MV-4-11 (cell line): ENCODE data around the gene NECAB3.
"Not testable (repeated sequence)": the region's sequence is repeated elsewhere in the genome, so short reads cannot be mapped to it uniquely, and the experiment has no call there.

ENCODE experiments used
- DNase-seq: peaks from one replicate; lab custom pipeline; 2025; lab: John Stamatoyannopoulos, UW

NECAB3 gene

DNA sequence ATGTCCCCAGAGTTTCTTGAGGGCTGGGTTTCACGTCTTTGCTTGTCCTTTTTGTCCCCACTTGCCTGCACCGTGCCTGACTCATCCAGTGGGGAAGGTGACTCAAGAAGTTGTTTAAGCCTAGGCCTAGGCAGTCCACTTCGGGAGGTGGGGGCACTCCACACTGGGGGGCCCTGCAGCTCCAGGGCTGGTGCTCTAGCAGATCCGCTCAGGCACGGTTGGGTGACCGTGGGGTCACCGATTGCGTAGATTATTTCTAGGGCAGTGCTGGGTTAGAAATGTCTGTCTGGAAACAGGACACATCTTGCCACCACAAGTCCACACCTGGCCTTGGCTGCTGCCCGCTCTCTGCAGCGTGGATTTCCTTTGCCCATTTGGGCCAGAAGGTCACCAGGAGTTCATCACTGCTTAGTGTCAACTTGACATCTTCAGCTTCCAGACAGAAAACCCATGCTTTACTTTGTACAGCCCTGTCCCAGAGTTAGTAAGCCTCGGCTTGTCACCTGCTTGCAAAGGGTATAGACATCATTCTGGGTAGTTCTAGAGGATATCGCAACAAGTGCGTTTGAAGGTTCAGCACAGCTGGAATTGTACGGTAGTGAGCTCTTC is 25.7 kb downstream of the NECAB3 start:
- no peak for DNase-seq

DNA sequence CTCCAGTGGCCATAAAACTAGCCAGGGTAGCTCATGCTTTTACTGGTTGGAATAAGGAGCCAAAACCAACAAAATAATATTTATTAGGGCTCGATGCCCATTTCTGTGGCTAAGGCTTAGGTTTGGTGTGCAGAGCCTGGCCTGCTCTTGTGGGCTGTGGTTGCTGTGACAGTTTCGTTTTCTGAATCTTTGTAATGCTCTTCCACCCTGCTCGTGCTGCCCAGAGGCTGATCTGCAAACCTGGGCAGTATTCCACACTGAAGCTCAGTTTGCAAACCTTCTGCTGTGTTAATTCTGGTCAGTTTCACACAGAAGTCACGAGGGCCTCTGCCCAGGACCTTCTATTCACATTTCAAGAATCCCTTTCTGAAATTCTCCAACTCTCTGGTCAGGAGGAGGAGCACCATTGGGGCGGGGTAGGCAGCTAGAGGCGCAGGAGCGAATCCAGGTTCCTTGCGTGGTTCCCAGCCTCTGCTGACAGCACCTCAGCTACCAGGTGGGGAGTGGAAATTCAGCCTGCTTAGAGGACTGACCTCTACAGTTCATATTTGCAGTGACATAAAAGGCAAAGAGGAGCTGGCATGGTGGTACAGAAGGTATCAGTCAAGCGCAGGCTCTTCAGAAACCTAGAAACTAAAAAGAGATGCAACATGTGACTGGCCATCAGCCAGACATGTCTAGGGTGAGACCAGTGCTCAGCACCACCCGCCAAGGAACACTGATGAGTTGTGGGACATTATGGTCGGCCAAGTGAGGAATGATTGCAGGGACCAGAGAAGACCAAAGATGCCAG is 26.4 kb downstream of the NECAB3 start:
- peak; percentile 50 for DNase-seq

DNA sequence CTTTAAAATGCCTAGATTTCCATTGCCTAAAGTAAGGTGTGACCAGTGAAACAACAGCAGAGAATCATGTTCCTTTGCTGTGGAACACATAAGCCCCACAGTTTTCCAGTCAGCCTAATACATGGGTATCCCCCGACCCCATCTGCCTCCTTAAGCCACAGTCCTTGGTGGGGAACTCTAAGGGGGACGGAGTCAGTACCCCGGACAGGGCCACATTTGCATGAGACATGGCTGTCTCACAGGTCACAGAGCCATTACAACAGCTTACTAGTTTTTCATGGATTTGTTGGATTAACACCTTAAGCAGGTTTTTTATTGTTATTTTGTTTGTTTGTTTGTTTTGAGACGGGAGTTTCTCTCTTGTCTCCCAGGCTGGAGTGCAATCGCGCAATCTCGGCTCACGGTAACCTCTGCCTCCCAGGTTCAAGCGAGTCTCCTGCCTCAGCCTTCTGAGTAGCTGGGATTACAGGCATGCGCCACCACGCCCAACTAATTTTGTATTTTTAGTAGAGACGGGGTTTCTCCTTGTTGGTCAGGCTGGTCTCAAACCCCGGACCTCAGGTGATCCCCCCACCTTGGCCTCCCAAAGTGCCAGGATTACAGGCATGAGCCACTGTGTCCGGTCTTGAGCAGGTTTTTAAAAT is 27.1 kb downstream of the NECAB3 start:
- not testable (repeated sequence) for DNase-seq

DNA sequence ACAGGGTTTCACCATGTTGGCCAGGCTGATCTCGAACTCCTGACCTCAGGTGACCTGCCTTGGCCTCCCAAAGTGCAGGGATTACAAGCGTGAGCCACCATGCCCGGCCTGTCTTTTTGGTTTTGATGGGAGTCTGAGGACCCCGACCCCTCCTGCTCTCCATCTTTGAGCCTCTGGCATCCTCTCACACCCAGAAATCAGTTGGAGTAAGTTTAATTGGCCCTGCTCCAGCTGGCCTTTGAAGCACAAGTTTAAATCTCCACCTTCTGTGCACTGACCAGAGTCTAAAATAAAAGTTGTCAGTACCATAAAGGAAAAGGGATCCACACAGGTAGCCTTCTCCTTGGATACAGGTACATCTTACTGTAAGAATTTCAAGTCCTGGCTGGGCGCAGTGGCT is 28.0 kb downstream of the NECAB3 start:
- no peak for DNase-seq

DNA sequence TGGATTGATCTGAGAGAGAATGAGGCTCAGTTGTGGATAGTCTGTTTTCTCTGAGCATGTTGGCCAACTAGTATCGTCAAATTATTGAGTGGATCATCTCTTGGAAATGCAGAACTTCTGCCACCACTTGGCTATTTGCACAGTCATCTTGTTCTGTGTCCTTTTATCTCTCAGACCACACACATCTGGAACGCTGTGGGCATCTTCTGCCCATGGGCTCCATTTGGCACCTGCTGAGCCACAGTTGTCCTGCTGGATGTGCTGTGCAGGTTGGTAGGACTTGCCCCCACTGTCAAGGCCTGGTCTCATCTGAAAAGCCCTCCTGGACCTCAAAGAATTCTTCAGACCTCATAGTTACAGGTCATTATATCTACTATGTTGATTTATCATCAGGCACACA is 28.8 kb downstream of the NECAB3 start:
- DNase-seq, result no peak

DNA sequence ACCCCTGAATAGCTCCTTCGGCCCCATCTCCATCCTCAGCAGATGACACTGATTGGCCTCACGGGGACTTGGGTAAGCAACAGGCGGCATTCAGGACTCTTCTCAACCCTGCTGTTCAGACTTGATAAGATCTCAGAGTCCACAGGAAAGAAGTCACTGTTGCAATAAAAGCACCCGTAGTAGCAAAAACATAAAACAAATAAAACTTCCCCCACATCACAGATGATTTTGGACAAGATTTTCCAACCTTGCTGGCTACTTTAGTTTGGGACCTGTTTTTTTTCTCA is 29.2 kb downstream of the NECAB3 start:
- DNase-seq, result no peak

DNA sequence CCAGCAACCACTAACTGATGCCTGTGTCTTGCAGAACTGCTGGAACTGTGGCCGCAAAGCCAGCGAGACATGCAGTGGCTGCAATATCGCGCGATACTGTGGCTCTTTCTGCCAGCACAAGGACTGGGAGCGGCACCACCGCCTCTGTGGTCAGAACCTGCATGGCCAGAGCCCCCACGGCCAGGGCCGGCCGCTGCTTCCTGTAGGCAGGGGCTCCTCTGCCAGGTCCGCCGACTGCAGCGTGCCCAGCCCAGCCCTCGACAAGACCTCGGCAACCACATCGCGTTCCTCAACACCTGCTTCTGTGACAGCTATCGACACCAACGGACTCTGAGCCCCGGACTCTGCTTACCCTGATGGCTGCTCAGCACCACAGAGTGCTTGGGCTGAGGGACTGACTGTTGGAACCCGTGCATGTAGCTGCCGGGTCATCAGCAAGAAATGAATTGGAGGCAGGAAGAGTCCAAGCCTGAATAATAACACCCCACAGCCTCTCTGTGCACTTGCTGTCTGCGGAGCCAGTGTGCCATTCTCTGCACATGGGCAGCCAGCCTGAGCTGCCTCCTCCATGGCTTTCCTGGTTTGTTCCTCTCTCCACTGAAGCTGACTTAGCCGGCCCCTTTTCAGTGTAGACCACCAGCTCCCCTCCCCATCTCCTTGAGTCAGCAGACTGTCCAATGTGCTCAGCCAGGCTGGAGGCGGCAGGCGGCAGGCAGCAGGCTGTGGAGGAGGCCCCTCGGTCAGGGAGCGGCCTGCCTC is 29.7 kb downstream of the NECAB3 start:
- no peak for DNase-seq

DNA sequence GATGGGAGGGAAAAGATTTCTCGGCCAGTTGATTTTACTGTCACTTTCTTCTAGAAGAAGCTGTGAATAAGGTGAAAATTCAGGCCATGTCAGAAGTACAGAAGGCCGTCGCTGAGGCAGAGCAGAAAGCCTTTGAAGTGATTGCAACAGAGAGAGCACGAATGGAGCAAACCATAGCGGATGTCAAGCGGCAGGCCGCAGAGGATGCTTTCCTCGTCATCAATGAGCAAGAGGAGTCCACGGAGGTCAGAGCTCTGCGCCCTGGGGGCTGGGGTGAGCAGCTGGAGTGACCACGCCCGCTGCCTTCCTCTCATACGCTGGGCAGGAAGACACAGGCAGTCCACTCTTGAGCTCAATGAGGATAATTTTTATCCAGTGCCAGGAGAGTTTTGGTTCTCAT is 33.9 kb downstream of the NECAB3 start:
- peak; percentile 41 for DNase-seq

DNA sequence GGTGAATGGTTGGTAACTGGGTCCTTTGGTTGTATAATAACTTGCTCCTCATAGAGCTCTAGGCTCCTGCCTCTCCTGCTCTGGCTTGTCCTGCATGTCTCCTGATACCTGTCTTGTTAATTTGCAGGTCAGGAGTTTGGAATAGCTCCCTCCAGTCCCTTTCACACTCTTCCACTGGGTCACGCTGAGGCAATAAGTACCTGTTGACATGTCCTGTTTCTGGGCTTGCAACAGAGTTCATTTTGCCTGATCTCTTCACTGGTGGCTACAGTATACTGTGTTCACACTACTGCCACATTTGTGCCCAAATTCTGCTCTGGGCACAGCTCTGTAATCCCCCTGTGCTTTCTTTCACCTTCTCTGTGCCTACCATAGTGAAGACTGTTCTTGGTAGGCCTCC is 37.5 kb downstream of the NECAB3 start:
- DNase-seq, result no peak

DNA sequence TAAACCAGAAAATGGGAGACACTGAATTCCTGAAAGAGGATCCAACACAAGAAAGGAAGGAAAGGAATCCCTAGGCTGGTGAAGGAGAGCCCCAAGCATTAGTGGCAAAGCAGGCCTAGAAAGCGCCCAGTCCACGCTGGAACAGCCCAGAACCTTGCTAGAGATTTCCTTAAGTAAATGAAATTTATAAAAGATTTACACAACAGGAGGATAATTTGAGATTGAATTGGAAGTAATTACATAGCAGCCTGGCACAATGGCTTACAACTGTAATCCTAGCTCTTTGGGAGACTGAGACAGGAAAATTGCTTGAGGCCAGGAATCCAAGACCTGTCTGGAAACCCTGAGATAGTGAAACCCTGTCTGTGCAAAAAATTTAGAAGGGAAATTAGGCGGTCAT is 38.9 kb downstream of the NECAB3 start:
- no peak for DNase-seq

DNA sequence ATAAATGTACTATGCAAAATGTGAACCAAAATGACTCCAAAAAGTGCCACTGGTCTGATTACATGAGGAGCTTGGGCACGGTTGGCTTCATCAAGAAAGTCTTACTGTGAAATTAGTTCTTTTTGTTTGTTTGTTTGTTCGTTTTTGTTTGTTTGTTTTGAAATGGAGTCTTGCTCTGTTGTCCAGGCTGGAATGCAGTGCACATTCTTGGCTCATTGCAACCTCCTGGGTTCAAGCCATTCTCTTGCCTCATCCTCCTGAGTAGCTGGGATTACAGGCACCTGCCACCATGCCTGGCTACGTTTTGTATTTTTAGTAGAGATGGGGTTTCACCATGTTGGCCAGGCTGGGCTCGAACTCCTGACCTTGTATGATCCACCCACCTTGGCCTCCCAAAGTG is 42.3 kb downstream of the NECAB3 start:
- DNase-seq, result not testable (repeated sequence)

DNA sequence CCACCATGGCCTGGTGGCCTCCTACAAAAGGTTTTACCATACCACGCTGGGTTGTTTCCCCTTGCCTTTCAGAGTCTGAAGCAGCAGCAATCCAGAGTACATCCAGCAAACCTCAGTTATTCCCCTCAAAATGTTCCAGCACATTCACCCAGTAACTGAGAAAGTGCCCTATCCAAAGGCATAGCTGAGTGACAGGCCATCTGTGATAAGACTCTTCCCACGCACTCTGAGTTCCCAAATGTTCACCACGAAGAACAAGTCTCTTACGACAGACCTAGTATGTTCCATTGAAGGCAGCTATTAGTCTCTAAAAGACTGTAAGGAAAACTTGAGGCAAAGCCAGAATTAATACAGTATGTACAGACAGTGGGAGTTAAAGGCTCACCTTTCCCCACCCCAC is 43.7 kb downstream of the NECAB3 start:
- no peak for DNase-seq

DNA sequence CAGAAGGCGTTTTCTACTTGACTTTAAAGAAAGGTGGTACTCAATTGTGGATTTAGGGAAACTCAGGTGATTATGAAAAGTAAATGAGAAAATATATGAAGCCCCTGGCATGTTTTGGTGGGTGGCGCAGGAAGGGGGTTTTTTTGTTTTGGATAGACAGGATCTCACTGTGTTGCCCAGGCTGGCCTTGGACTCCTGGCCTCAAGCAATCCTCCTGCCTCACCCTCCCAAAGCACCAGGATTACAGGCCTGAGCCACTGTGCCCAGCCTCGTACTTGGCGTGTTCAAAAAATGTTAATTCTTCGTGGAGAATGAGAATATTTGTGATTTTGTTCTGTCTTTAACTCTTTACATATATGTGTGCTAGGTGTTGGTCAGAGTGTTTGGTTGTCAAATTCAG is 44.2 kb downstream of the NECAB3 start:
- no peak for DNase-seq

DNA sequence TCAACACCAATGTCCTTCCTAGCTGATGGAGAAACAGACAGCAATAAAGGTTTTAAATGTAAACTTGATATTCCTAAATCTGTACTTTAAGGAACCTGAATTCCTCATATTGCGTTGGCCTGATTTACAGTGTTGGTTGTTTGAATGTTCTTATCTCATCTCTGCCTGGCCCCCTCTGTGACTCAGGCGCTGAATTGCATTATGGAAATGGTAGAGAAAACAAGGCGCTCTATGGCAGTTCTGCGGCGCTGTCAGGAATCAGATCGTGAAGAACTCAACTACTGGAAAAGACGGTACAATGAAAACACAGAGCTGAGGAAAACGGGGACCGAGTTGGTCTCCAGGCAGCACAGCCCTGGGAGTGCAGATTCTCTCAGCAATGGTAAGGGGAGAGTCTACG is 44.7 kb downstream of the NECAB3 start:
- no peak for DNase-seq

DNA sequence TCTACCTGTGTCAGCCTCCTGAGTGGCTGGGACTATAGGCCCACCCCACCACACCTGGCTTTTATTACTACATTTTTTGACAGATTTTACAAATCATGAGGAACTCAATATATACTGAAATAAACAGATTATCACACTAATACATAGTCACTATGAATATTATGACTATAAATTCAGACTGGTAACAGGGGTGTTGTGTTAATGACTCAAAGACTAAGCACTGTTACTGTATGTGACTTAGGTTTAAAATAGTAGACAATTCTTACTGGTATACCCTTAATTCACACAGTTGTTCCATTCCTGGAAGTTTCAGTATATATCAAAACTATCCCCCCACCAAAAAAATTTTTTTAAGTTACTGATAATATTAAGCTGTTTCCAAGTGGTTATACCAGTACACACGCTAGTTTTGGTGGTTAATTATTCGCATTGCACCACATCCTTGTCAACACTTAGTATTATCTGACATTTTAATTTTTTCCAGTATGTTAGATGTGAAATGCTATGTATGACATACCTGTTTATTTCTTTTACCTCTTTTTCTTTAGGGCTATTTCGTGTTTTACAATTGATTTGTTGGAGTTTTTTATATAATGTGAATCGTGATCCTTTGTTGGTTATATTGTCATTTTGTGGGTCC is 46.5 kb downstream of the NECAB3 start:
- no peak for DNase-seq

DNA sequence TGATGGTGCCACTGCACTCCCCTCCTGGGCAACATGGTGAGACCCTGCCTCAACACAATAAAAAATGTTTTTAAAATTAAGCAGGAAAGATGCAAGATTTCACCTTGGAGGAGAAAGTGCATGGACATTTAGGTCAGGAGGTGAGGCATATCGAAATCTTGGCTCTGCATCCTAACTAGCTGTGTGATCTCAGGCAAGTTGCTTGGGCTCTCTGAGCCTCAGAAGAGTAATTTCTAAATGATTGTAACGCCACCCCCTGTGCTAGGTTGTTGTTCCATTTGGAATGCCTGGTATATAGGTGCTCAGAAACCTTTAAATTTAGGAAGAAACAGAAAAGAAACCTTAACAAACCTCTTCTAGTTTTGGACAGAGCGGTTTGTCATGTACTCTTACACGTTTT is 48.0 kb downstream of the NECAB3 start:
- no peak for DNase-seq

DNA sequence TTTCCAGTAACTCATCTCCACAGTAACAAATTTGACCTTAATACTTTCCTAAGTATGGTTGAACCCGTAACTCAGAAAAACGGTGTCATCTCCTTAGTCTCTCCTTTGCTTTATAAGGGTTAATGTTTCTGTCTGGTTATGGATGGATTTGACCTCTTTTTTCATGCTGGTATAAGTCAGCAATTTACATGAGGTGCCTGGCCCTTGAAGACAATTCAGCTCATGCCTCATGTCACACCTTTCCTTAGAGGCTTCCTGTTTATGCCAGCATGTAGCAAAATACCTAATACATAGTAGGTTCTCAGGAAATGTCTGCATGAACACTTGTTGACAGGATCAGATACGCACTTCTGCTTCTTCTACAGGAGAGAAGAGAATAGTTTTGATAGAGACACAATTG is 49.8 kb downstream of the NECAB3 start:
- no peak for DNase-seq

DNA sequence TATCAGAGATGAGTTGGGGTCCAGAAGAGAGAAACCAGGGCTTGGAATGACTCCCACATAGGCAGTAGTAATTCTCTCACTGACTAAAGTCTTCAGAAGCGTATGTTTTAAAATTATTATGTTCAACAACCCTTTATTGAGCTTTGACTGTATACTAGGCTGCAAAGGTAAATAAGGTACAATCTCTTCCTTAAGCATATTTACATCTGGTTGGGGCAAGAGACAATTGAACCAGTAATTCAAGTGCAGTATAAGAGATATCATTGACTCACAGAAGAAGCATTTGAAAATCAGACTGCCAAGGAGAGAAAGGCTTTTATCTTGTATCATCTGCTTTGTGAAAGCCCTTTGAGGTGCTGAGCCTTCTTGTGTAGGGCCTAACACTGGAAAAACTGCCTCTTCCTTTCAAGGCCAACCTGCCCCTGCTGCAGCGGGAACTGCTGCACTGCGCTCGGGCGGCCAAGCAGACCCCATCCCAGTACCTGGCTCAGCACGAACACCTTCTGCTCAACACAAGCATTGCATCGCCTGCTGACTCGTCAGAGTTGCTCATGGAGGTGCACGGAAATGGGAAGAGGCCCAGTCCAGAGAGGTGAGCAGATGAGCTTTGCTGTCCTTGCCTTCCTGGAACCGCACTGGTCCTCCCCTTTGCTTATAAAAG is 51.4 kb downstream of the NECAB3 start:
- no peak for DNase-seq

DNA sequence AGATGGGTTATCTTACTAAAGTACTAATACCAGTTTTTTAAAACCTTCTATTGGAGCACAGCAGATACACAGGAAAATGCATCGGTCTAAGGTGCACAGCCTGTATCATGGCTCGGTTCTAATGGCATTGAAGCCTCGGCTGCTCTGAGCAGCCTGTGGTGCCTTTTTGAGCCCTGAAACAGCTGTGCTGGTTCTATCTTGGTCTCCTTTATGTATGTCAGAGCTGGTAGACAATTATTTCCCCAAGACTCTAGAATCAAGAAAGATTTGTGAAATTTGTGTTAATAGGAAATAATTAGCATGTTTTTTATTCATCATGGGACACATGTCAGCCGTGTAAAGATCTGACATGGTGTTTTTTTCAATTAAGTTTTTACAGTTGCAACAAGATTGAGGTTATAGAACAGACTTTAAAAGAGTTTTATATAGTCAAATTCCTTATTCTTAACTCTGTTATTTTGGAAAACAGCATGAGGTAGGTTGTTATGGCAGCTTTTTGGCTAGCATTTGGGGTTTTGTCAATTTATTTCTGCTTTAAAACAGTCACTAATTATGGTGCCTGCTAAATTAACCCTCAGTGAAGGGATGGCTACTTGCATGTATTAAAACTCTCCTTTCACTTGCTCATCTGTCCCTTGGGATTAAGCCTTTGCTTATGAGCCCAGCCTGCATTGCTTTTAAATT is 52.4 kb downstream of the NECAB3 start:
- no peak for DNase-seq

DNA sequence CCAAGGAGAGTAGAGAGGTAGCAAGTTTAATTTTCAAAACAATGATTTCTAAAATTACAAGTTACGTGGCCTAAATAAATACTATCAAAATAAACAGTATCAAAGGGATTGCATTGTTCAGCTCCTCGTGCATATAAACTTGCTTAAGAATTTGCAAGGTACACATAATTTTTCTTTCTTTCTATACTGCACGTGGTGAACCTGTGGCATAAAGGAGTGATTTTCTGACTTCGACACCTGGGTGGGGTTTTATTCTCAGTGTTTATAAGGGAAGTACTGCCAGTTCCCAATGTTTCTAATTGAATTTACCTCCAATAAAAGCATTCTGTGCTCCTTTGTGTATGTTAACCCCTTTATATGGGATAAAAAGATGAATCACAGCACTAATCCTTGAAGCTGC is 62.2 kb downstream of the NECAB3 start:
- no peak for DNase-seq

DNA sequence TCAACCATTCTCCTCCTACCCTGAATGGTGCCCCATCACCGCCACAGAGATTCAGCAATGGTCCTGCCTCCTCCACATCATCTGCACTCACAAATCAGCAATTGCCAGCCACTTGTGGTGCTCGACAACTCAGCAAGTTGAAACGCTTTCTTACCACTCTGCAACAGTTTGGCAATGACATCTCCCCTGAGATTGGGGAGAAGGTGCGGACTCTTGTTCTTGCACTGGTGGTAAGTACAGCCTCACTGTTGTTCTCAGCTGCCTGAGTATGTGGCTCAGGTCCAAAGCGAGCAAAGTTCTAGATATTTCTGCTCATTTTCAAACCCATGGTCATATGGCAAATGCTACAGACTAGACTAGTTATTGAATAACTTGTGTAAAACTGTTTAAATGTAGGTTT is 63.1 kb downstream of the NECAB3 start:
- DNase-seq, result no peak
